ENCODE measurements around the gene PKDREJ.
"Not testable (repeated sequence)": the region's sequence is repeated elsewhere in the genome, so short reads cannot be mapped to it uniquely, and the experiment has no call there.

PKDREJ gene

DNA sequence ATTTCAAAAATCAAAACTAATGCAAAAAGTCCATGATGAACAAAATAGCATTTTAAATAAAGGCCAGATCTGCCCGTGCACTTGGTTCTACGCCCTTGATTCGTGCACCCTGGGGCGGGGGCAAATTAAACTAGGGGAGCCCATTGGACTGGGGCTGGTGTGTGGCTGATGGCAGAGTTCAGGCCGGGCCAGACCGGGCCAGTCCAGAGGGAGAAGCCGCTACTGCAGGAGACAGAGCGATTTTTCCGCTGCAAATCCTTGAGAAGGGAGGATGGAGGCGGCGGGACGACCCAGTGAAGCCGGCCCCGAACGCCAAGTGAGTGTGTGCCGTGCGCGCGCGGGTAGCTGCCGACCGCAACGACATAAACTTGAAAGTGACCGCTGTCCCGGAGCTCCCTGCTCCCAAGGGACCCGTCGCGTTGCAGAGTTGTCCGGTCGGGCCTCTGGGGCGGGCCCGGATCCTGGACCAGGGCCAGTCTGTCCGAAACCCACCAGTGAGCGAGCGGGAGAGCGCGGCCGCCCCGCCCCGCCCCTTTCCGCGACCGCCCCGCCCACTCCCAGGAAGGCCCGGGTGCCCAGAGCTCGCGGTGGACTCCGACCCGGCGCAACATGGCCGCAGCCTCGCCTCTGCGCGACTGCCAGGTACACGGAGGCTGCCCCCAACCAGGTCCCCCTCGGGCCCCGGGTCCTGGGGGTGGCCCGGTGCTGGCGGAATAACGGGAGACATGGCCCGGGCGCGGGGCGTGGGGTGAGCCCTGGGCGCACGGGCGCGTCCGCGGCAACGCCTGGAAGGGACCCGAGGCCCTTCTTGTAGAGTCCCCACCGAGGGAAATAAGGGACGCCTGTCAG, 4.5 kb upstream of the PKDREJ start, which contains the start of gene TTC38:
TTC38 (plus strand) TSS at position 578 of the 849 bp plus-strand sequence; CDS start at position 610, 32 bp downstream.
- peak; percentile 29 to 38 for DNase-seq (ENCODE audit: low read depth in 2 of 2)

DNA sequence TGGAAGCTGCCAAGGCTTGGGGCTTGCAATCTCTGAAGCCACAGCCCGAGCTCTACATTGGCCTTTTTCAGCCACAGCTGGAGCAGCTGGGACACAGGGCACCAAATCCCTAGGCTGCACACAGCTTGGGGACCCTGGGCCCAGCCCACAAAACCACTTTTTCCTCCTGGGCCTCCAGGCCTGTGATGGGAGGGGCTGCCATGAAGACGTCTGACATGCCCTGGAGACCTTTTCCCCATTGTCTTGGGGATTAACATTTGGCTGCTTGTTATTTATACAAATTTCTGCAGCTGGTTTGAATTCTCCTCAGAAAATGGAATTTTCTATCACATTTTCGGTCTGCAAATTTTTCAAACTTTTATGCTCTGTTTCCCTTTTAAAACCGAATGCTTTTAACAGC, 2.5 kb upstream of the PKDREJ start:
- not testable (repeated sequence) for DNase-seq (ENCODE audit: low read depth in 2 of 2)

DNA sequence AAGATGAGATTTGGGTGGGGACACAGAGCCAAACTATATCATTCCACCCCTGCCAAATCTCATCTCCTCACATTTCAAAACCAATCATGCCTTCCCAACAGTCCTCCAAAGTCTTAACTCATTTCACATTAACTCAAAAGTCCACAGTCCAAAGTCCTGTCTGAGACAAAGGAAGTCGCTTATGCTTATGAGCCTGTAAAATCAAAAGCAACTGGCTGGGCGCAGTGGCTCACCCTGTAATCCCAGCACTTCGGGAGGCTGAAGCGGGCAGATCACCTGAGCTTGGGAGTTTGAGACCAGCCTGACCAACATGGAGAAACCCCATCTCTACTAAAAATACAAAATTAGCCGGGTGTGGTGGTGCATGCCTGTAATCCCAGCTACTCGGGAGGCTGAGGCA, 1.4 kb upstream of the PKDREJ start:
- not testable (repeated sequence) for DNase-seq (ENCODE audit: low read depth in 2 of 2)

DNA sequence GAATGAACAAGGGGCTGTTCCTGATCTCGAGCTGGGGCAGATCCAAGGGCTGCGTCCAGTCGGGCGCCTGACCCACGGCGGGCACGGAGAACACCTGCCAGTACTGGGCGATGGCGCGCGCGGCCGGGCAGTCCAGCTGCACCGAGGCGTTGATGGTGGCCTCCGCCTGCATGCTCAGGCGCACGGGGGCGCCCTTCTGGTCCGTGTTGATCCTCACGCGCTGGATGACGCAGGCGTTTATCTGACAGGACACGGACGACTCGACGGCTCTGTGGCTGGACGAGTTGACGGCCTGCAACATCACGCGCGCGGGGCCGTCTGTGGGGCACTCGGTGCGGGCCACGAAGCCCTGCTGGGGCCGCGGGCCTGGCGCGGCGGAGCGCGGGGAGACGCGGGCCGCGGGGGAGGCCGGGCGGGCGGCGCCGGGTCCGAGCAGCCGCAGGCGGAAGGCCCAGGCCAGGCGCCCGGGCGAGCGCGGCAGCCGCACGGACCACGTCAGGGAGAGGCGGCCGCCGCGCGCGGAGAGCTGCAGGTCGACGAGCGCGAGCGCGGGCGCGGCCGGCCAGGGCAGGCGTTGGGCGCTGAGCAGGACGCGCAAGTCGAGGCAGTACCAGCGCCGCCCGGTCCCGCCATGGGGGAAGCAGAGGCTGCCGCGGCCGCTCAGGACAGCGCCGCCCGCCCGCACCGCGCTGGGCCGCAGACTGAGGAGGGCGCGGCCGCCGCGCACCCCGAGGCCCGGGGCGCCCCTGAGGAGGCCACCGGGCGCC, 511 bp downstream of the PKDREJ start:
- DNase-seq (ENCODE audit: low read depth in 2 of 2) = no peak

GRCh38 chr22:46260038-46260437, 3.1 kb downstream of the PKDREJ start:
- no peak for DNase-seq (ENCODE audit: low read depth in 2 of 2)

DNA sequence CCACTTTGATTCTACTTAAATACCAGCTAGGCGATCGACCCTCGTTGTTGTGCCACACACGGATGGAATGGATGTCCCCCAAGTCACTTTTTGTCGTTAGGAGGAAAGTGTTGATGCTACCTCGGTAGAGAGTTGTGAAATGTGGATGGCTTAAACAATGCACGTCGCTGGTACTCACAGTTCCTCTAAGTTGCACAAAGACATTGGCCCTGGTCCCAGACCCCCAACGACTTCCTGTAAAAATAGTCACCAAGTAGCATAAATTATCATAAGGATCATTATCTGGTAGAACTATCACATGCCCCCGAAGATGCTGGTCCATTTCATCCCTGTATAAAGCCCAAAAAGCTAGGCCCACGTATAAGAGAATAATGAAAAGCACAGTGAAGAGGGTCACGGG, 3.8 kb downstream of the PKDREJ start:
- no peak for DNase-seq (ENCODE audit: low read depth in 2 of 2)

- DNase-seq (ENCODE audit: low read depth in 2 of 2) = no peak
Measured at GRCh38 chr22:46256358-46256958, 6.7 kb downstream of the PKDREJ start.

GRCh38 chr22:46251816-46252380, 11.2 kb downstream of the PKDREJ start:
- no peak for DNase-seq (ENCODE audit: low read depth in 2 of 2)

GRCh38 chr22:46251266-46251665, 11.9 kb downstream of the PKDREJ start:
- DNase-seq (ENCODE audit: low read depth in 2 of 2) = no peak

- DNase-seq (ENCODE audit: low read depth in 2 of 2) = no peak
Measured at GRCh38 chr22:46250783-46251125, 12.4 kb downstream of the PKDREJ start.

GRCh38 chr22:46250035-46250782, 12.9 kb downstream of the PKDREJ start, which contains the start of gene CDPF1:
Gene CDPF1 (minus strand): TSS chr22:46250293. CDS start chr22:46248284, 2,009 bp downstream.
- peak; percentile 39 to 40 for DNase-seq (ENCODE audit: low read depth in 2 of 2)

DNA sequence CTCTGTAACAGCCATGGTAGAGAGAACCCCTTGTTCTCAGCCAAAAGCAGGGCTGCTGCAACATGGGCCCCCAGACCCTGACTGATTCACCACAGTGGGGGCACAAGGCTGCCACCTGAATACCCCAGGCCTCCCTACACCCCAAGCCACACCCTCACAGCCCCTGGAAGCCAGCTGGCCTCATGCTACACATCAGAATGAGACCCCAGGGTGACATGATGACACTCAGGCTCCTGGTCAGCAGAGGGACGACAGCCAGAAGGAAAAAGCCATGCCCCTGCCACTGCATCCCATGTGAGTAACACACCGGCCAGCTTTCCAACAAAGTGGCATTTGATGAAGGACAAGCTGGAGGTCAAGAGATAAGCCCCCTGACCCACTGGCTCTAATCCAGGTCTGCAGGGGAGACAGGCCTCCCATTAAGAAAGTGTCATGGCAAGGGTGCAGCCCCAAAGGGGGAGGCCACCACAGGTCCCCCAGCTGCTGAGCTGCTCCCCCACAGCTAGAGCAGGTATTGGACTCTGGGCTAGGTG, 15.6 kb downstream of the PKDREJ start:
- DNase-seq (ENCODE audit: low read depth in 2 of 2) = no peak

DNA sequence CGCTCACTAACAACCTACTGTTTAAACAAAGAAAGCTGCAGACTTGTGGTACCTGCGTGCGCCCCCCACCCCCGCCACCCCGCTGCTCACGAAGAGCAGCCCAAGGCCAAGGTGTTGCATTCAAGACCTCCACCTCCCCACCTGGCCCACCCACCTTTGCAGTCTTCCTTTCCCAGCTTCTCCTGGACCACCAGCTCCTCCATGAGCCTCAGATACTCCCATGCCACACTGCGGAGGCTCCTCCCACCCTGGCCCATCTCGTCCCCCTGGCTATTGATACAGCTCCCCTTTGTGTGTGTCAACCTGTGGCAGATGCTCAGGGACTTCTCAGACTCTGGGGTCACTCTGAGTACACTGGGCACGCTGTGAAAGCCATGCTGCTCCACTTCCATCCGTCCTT, 17.0 kb downstream of the PKDREJ start:
- DNase-seq (ENCODE audit: low read depth in 2 of 2) = no peak

DNA sequence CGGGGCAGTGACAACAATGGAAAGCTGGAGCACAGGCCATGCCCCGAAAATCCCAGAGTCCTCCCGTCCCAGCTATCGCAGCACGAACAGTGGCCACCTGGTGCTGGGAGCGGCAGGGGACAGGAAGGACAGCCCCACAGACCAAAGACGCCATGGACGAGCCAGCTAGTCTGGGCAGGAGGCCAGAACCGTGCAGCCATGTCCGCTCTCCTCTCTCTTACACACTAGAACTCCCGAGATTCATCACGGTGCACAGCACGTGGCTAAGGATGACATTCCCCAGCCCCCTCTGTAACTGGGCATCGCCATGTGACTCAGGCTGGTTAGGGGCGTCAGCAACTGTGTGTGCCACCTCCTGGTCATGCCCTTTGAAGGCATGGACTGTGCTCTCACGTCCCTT, 17.6 kb downstream of the PKDREJ start:
- no peak for DNase-seq (ENCODE audit: low read depth in 2 of 2)

DNA sequence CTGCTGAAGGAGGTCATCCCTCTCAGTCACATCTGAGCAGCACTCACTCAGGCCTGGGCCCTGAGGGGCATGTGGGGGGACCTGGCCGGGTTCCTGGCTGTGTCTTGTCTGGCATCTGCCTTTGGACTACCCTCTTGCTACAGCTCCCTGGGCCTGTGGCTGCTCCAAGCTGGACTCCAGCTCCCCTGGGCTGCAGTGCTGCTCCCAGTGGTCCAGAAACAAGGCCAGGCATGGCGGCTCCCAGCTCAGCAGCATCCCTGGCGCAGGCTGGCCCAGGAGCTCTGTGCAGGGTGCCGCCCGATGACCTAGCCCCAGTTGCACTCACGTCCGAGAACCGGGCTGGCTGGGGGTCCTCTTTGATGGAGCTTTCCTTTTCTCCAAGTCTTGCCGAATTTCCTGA, 18.4 kb downstream of the PKDREJ start:
- no peak for DNase-seq (ENCODE audit: low read depth in 2 of 2)

GRCh38 chr22:46242076-46242475, 21.1 kb downstream of the PKDREJ start:
- no peak for DNase-seq (ENCODE audit: low read depth in 2 of 2)

DNA sequence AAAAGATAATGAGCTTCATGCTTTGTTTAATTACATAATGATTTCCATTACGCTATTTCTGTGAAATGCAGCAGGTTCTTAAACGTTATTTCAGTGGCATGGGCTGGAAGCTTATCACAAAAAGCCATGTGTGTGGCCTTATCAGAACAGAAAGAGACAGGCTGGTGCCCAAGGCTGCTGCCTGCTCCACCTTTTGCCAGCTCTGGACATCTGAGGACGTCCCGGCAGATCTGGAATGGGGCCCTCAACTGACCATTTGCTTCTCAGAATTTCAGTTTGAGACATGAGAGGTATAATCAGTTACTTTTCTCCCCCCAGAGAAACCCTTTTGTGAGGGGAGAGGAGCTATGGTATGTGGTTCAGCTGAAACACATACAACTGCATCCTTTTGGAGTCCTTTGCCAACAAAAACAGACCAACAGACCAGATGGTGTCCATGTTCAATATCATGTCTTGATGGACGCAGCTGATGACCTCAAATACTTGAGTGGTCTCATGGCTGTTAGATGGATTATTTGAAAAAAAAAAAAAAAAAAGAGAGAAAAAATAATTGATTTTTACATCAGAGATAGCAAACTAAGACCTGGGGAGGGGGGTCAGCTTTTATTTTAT, 21.6 kb downstream of the PKDREJ start:
- no peak for DNase-seq (ENCODE audit: low read depth in 2 of 2)

DNA sequence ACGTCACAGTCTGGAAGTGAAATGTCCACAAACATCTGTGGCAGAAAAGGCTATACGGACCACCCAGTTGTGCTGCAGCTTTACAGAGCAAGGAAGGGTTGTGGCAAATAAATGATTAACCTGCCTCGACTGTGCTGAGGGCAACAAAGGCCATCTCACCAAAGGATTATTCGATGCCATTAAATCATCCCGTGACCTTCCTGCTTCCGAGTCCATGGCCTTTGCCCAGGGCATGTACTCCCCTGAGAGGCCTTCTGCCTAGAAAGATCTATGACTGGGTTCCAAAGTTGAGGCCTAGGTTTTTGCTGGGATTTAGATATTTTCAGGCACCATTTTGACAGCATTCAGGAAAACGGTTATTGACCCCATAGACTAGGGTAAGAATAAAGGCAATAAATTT, 22.2 kb downstream of the PKDREJ start:
- DNase-seq (ENCODE audit: low read depth in 2 of 2) = no peak

DNA sequence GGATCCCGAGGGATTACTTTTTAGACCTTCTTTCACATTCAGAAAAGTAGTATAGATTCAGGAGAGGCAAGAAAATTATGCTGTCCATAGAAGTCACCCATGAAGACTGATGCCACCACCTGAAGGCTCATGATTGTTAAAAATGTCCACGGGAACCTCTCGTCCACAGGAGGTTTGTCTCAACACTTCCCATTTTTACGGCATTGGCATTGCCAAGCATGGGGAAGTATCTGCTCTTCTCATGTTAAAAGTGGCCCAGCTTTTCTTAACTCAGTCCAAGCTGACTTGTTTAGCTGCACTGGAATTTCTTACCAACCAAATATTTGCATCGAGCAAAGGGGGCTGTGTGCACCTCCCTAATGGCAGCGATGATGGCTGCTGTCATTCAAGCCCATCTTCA, 22.6 kb downstream of the PKDREJ start:
- DNase-seq (ENCODE audit: low read depth in 2 of 2) = no peak

- DNase-seq (ENCODE audit: low read depth in 2 of 2) = no peak
Measured at GRCh38 chr22:46240073-46240472, 23.1 kb downstream of the PKDREJ start.

All from fibroblast of skin of left biceps (primary cell).